Upper lobe of left lung (tissue), 6 donors: Measurements from ENCODE around the gene HMCES. TPM values are rescaled to one million over a fixed set of nuclear protein-coding genes. Genes with fewer than 3 reads are reported as not detected.

ENCODE experiments used
- ATAC-seq, 2 donors: fragments of 200-7000 bp; cut with Tn5 transposase; one replicate each; pipeline ENCODE4 v1.9.1; 2022; ENCODE audit warnings: mild to moderate bottlenecking in 2 of 2, moderate library complexity in 2 of 2; ENCODE audit not compliant: low FRiP score in 2 of 2
- DNase-seq, 2 donors: peaks; one replicate each; pipeline ENCODE4 v3.0.0-alpha.2; 2019 to 2020
- H3K27ac ChIP-seq, 4 donors: fragments of 200-600 bp; sonication (generic); one replicate each; pipeline ENCODE4 v1.5.1; 2016 to 2019
- H3K27me3 ChIP-seq, 4 donors: fragments of 200-600 bp; sonication (generic); one replicate each; pipeline ENCODE4 v1.5.1; 2017 to 2019
- H3K36me3 ChIP-seq, 4 donors: fragments of 200-600 bp; sonication (generic); one replicate each; pipeline ENCODE4 v1.5.1; 2016 to 2019
- H3K4me1 ChIP-seq, 4 donors: fragments of 200-600 bp; sonication (generic); one replicate each; pipeline ENCODE4 v1.5.1; 2018 to 2019
- H3K4me3 ChIP-seq, 4 donors: fragments of 200-600 bp; sonication (generic); one replicate each; pipeline ENCODE4 v1.5.1; 2017 to 2019; ENCODE audit warnings: mild to moderate bottlenecking in 2 of 4, moderate library complexity in 1 of 4
- H3K9me3 ChIP-seq, 4 donors: fragments of 200-600 bp; sonication (generic); one replicate each; pipeline ENCODE4 v1.5.1; 2018 to 2019
- EP300 ChIP-seq, 4 donors: sonication (generic); formaldehyde crosslinking; IDR thresholded peaks; one replicate each; pipeline ENCODE4 v1.5.1; 2017; ENCODE audit warnings: antibody characterized with exemption in 4 of 4, control low read depth in 2 of 4
- POLR2A ChIP-seq, 4 donors: fragments of 450-650 bp; IDR thresholded peaks; one replicate each; pipeline ENCODE4 v1.5.1; 2016 to 2017; ENCODE audit warnings: antibody characterized with exemption in 4 of 4, mild to moderate bottlenecking in 2 of 4
- POLR2AphosphoS5 ChIP-seq, 2 donors: sonication (generic); formaldehyde crosslinking; IDR thresholded peaks; one replicate each; pipeline ENCODE4 v1.5.1; 2017; ENCODE audit warnings: antibody characterized with exemption in 2 of 2
- WGBS, 2 donors: methylation state at CpG; one replicate each; pipeline ENCODE4 v1.1.5; 2017 to 2018; 5-methylcytosine and 5-hydroxymethylcytosine counted together
- total RNA-seq, 6 donors: library from RNA; depleted of rRNA in 4 of 6; stranded (reverse); fragments of >200 nt in 4 of 6; gene quantifications; one replicate each; pipeline versions ENCODE4 v1.1.0 to v1.2.1, GENCODE V29; 2016 to 2021
- TF ChIP-seq, protein P1 (sequence below), 6 experiments: fragments of 450-650 bp in 4 of 6; fragments of 200-600 bp in 2 of 6; sonication (generic) in 2 of 6; IDR thresholded peaks; one replicate each; pipeline ENCODE4 v1.5.1; 2016 to 2019; ENCODE audit warnings: antibody characterized with exemption in 6 of 6
- donor health status: DM: no; HTN: no; CAD: no; lungs with moderate emphysema.
- donor health status: DM: no; HTN: yes; CAD: no; lungs with severe emphysema.

Gene HMCES
- total RNA-seq, 6 donors from 2014 or later, result 27.0 to 38.0 (median 31.1) TPM

DNA sequence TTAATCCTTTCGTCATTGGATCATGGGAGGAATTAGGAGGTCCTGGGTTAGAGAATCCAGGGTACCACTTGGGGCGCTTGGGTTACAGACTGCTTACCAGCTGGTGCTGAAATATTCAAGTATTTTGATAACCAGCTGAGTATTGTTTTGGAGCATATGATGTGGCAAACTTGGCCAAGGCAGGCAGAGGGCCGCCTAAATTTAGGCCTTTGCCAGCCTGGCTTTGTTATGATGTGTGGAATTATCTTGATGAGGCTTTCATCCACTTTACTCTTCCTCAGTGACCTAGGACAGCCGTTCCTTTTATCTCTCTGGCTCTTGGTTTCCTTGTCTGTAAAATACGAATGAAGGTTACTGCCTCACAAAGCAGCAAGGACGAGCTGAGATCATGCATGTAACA is 22.4 kb upstream of the HMCES start:
- Histone ChIP-seq H3K4me1 (peaks cover 2 to 7% (median 5%) of the 10 kb centered on the region in 4 donors), H3K36me3 (peaks cover 64 to 100% (median 95%) of the 10 kb centered on the region in 4 donors), H3K9me3 (no peaks in the 10 kb centered on the region), H3K27ac (no peak overlapping the region), H3K4me3 (no peak overlapping the region), H3K27me3 (no peaks in the 10 kb centered on the region)
- TF ChIP-seq, protein P1, sequence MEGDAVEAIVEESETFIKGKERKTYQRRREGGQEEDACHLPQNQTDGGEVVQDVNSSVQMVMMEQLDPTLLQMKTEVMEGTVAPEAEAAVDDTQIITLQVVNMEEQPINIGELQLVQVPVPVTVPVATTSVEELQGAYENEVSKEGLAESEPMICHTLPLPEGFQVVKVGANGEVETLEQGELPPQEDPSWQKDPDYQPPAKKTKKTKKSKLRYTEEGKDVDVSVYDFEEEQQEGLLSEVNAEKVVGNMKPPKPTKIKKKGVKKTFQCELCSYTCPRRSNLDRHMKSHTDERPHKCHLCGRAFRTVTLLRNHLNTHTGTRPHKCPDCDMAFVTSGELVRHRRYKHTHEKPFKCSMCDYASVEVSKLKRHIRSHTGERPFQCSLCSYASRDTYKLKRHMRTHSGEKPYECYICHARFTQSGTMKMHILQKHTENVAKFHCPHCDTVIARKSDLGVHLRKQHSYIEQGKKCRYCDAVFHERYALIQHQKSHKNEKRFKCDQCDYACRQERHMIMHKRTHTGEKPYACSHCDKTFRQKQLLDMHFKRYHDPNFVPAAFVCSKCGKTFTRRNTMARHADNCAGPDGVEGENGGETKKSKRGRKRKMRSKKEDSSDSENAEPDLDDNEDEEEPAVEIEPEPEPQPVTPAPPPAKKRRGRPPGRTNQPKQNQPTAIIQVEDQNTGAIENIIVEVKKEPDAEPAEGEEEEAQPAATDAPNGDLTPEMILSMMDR (IDR thresholded peaks at IDR 0.05), result no peak
- TF ChIP-seq EP300 (IDR thresholded peaks at IDR 0.05), result no peak
- TF ChIP-seq POLR2AphosphoS5 (IDR thresholded peaks at IDR 0.05), result no peak
- TF ChIP-seq POLR2A (IDR thresholded peaks at IDR 0.05), result no peak
- WGBS, 2 donors, result 87 to 91% methylated on average over 6 of the region's 6 CpGs
- no peak for ATAC-seq
- no peak for DNase-seq

DNA sequence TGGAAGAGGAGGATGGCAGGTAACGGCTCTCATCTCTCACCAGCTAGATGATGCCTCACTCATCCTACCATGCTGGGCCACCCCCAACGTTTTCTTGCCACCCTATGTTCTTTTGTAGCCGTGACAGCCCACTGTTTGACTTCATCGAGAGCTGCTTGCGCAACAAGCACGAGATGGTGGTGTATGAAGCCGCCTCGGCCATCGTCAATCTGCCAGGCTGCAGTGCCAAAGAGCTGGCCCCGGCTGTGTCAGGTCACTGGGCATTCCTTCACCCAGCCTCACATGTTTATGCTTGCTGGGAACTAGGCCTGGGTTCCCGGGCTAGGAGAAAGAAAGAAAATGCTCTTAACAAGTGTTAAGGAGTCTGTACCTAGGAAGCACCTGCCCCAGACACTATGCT is 21.1 kb upstream of the HMCES start:
- no peak overlapping the region for H3K4me3 ChIP-seq
- no peak for ATAC-seq
- DNase-seq, result peak in 1 of 2 donors; percentile 40
- H3K36me3 ChIP-seq, result peaks cover 58 to 100% (median 97%) of the 10 kb centered on the region in 4 donors
- no peaks in the 10 kb centered on the region for H3K4me1 ChIP-seq
- TF ChIP-seq, protein P1 (IDR thresholded peaks at IDR 0.05), result no peak
- TF ChIP-seq POLR2AphosphoS5 (IDR thresholded peaks at IDR 0.05) (no peak), POLR2A (IDR thresholded peaks at IDR 0.05) (no peak), EP300 (IDR thresholded peaks at IDR 0.05) (no peak)
- H3K27me3 ChIP-seq, result no peaks in the 10 kb centered on the region
- no peaks in the 10 kb centered on the region for H3K9me3 ChIP-seq
- 80 to 83% methylated on average over 10 to 11 of the region's 11 CpGs for WGBS, 2 donors
- H3K27ac ChIP-seq, result no peak overlapping the region

DNA sequence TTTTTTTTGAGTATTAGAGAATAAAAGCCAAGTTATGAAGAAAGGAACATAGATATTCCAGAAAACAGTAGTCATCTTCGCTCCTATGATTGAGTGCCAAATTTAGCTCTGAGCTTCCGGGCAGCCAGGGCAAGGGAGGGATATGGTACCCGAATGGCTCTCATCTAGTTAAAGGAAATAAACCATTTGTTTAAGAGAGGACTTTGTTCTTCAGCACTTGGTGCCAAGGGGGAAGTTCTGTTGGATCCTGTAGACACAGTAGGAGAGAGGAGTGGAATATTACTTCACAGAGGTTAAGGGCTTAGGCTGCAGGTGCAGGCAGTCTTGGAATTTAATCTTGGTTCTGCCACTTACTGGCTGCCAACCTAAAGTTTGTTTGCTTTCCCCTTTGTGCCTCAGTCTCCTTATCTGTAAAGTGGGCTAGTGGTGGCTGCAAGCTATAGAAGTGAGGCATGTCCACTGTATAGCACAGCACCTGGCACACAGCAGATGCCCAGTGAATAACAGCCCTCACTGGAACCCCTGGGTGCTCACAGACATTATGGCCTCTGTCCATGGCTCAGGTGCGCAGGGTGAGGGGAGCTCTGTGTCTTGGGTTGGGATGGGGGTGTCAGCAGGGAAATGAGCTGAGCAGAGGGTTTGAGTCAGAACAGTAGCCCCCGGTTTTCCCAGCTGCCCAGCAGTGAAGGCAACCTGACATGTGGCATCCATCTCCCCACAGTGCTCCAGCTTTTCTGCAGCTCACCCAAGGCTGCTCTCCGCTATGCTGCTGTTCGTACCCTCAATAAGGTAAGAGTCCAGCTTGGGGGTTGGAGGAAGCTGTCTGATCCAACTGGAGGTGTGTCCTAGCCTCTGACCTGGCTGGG is 18.8 kb upstream of the HMCES start:
- DNase-seq (no peak), ATAC-seq (no peak)
- TF ChIP-seq EP300 (IDR thresholded peaks at IDR 0.05) (no peak), POLR2AphosphoS5 (IDR thresholded peaks at IDR 0.05) (no peak), POLR2A (IDR thresholded peaks at IDR 0.05) (no peak)
- TF ChIP-seq, protein P1 (IDR thresholded peaks at IDR 0.05), result no peak

DNA sequence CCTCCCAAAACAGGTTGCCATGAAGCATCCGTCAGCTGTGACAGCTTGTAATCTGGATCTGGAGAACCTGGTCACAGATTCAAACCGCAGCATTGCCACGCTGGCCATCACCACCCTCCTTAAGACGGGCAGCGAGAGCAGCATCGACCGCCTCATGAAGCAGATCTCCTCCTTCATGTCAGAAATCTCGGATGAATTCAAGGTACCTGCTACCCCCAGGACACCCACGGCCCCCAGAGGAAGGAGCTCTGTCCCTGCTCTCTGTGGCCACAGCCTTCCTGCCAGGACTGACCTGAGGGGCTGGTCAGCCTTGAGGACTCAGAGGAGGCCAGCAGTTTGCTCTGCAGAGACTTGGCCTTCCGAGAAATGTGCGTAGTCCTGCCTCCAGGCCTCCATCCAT is 18.1 kb upstream of the HMCES start:
- 95 to 97% methylated on average over 4 to 11 of the region's 11 CpGs for WGBS, 2 donors
- DNase-seq, result no peak
- no peaks in the 10 kb centered on the region for H3K27me3 ChIP-seq
- no peaks in the 10 kb centered on the region for H3K4me1 ChIP-seq
- TF ChIP-seq POLR2A (IDR thresholded peaks at IDR 0.05) (no peak), POLR2AphosphoS5 (IDR thresholded peaks at IDR 0.05) (no peak), EP300 (IDR thresholded peaks at IDR 0.05) (no peak)
- TF ChIP-seq, protein P1 (IDR thresholded peaks at IDR 0.05), result no peak
- no peak overlapping the region for H3K4me3 ChIP-seq
- no peak overlapping the region for H3K27ac ChIP-seq
- peaks cover 57 to 100% (median 96%) of the 10 kb centered on the region in 4 donors for H3K36me3 ChIP-seq
- no peak for ATAC-seq
- H3K9me3 ChIP-seq, result no peaks in the 10 kb centered on the region

More for the DNA sequence above, 18.8 kb upstream of the HMCES start:
- no peaks in the 10 kb centered on the region for H3K27me3 ChIP-seq
- H3K9me3 ChIP-seq, result no peaks in the 10 kb centered on the region
- H3K4me3 ChIP-seq, result no peak overlapping the region
- H3K4me1 ChIP-seq, result no peaks in the 10 kb centered on the region
- peaks cover 56 to 100% (median 96%) of the 10 kb centered on the region in 4 donors for H3K36me3 ChIP-seq
- no peak overlapping the region for H3K27ac ChIP-seq
- WGBS, 2 donors, result 86 to 89% methylated on average over 5 to 7 of the region's 7 CpGs
